ENCODE data around the gene ANKS1B.
A peak's percentile ranks its signal among the peaks of the same experiment; 100 is the strongest.

Gene ANKS1B

DNA sequence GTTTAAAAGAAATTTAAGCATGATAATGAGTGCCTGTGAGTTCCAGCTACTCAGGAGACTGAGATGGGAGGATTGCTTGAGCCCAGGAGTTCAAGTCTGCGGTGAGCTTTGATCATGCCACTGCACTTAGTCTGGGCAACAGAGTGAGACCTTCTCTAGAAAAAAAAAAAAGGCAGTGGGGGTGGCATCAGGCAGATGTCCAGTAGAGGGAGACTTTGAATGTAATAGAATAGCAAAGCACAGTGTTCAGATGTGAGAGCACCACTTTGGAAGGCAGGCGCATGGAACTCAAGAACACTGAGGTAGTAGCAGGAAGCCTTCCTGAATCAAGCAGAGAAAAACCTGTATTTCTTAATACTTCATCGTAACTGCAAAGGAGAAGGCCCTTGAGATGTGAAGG lies 731.7 kb downstream of the ANKS1B start:
- no peak for DNase-seq

DNA sequence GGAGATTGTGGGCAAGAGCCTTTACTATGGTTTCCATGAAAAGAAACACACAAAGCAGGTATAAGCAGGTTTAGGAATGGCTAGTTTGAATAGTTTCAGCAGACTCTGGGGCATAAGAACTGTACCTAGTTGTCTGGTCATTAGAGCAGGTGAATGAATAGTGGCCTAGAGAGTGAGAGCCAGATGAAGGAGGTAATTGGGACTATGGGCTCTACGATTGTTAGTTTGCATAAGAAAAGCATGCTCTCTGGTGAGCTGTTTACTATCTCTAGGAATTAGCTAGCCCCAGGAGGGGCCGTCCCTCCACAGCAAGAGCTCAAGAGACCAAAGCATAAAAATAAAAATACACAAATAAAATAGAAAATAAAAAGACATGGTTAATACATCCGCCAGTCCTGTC lies 734.6 kb downstream of the ANKS1B start:
- DNase-seq = no peak

DNA sequence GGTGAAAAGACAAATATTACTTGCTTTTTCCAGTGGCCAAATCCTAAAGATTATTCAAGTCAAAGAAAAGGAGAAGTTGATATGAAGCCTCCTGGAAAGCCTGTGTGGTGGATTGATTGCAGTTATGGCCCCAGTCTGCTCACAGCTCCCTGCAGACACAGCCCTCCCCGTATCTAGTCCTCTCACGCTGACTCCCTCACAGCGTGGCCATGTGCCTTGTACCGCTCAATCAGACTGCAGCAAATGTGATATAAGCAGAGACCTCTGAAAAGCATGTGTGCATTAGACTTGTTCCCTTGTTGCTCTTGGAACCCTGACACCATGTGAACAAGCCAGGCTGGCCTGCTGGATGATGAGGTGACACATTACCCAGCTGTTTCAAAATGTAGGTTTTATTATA lies 735.2 kb downstream of the ANKS1B start:
- DNase-seq = no peak

DNA sequence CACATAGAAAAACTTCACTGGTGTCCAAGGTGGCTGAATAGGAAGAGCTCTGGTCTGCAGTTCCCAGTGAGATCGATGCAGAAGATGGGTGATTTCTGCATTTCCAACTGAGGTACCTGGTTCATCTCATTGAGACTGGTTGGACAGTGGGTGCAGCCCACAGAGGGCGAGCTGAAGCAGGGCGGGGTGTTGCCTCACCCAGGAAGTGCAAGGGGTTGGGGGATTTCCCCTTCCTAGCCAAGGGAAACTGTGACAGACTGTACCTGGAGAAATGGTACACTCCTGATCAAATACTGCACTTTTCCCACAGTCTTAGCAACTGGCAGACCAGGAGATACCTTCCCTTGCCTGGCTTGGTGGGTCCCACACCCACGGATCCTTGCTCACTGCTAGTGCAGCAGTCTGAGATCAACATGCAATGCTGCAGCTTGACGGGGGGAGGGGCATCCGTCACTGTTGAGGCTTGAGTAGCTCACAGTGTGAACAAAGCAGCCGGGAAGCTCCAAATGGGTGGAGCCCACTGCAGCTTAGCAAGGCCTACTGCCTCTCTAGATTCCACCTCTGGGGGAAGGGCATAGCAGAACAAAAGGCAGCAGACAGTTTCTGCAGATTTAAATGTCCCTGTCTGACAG lies 746.7 kb downstream of the ANKS1B start:
- DNase-seq = peak; percentile 95

DNA sequence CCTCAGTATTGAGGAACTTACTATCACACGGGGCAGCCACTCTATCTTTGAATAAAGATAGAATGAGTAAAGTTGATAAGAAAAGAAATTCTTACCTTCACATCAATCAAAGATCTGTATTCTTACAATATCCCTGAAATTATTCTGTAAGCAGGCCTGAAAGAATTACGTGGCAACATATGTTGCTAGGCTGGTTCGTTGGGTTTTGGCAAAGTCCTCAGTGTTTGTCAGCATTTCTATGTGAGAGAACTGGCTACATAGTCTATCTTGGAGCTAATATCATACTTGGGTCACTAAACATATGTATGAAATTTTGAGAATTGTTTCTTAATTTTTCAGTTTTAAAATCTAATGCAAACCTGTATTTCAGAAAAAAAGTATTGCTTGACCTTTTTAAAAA lies 749.4 kb downstream of the ANKS1B start:
- DNase-seq = no peak

DNA sequence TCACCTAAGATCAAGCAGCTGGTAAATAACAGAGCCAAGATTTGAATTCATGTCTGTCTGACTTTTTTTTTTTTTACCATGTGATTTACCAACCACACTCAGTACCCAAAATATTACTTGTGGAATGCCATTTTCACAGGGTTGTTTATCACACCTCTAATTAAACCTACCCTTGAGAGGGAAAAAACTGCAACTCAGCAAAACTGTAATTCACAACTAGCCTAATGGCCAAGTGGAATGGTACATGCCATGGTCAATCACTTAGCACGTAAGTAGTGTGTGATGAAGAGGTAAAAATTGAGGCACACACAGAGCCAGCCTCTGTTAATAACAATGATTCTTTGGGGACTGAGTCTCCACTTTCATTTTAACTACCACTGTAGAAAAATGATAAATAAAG lies 750.0 kb downstream of the ANKS1B start:
- no peak for DNase-seq

DNA sequence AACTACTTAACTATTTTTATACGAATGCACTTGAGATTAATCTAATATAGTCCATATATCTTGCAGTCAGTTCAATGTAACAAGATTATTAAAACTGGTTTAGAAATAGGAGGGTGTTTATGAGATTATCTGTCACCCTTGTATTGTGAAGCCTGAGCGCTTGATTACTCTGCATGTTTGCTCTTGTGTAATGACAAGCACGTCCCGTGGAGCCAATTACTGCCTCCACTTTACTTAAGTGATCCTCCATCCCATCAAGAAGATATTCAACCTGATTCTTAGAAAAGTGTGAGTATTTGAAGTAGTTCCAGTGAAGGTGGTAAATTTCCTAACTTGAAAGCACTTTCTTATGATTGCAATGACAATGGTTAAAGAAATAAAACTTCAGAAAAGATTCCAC lies 752.4 kb downstream of the ANKS1B start:
- no peak for DNase-seq

DNA sequence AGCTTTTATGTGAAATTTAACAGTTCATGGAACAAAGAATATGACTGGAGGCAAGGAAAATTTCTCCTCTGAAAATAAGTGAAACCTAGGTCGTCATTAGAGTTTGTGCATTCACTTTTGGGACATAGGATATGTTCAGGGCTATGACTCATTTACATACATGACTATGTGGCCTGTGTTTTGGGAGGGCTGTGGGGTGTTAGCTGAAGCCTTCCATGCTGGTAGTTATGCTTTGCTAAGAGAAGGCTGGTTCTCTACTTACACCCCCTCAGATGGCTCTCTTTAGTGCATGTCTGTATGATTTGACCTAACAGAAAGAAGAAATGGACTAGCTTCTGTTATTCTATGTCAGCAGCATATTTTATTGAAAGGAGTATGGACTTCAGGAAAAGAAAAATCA lies 753.7 kb downstream of the ANKS1B start:
- no peak for DNase-seq

DNA sequence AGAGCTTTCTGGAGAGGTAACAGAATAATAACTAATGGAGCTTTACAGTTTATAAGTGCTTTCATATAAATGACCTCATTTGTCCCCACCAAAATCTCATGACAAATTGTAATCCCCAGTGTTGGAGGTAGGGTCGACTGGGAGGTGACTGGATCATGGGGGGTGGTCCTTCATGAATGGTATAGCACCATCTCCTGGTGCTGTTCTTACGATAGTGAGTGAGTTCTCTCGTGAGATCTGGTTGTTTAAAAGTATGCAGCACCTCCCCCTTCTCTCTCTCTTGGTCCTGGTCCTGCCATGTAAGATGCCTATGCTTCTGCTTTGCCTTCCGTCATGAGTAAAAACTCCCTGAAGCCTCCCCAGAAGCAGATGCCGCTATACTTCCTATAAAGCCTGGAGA lies 760.5 kb downstream of the ANKS1B start:
- DNase-seq = no peak

DNA sequence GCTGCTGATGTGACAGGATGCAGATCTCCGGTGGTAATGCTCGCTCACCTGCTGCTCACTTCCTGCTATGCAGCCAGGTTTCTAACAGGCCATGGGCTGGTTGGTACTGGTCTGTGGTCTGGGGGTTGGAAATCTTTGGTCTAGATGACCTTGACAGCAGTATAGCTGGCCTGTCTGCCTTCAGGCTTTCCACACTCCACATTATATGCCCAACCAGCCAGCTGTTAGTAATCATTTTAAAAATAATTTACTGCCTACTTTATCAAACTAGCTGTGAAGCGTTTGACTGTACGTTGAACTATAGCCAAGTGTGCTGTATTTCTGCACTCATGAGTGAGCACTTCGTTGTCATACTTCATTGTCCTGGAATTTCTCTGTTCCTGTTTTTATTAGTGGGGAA lies 761.2 kb downstream of the ANKS1B start:
- no peak for DNase-seq

DNA sequence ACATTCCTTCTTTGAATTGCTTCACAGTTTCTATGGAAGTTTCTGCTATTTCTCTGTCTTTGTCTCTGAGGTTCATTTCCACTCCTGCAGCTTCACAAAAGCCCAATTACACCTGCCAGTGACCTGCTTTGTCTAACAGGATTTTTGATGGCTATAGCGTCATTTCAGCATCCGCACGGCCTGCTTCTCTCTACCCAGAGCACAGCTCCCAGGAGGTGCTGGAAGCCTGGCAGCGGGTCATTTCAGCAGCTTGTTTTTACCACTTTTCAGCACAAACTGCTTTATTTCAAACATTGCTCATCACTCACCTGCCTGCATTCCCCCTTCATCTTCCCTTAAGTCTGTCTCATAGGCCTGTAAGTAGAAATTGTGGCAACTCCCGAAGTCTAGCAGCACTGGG lies 771.7 kb downstream of the ANKS1B start:
- no peak for DNase-seq

DNA sequence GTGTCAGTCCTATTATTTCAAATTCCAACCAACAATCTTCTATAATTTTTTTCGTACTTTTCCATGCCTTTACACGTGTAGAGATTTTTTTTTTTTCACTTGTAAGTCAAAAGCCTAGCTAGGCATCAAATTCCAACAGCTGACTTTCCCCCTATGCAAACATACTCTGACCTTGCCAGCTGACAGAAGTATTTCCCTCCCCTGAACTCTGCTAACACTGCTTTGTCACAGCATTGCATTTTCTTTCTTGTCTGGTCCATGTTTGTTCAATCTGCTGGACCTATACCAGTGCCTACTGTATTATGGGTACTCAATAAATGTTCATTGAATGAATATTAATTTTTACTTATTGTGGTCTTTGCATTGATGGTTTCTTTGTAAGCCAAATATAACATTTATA lies 772.5 kb downstream of the ANKS1B start:
- no peak for DNase-seq

DNA sequence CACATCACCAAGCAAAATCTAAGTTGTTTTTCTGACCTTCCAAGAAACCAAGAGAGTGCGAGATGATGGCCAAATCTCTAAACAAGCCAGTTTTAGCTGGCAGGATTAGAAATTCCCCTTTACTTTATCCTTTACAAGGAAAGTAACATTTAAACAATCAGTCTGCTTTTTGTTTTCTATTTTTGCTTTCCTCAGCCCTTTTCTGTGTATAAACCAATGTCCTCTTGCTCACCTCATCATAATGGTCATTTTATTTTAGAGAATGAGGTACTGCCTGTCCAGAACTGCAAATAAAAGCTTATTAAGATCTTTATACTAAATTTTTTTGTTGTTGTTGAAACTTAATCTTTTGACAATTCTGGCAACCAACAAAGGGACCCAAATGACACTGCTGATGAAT lies 779.6 kb downstream of the ANKS1B start:
- no peak for DNase-seq

DNA sequence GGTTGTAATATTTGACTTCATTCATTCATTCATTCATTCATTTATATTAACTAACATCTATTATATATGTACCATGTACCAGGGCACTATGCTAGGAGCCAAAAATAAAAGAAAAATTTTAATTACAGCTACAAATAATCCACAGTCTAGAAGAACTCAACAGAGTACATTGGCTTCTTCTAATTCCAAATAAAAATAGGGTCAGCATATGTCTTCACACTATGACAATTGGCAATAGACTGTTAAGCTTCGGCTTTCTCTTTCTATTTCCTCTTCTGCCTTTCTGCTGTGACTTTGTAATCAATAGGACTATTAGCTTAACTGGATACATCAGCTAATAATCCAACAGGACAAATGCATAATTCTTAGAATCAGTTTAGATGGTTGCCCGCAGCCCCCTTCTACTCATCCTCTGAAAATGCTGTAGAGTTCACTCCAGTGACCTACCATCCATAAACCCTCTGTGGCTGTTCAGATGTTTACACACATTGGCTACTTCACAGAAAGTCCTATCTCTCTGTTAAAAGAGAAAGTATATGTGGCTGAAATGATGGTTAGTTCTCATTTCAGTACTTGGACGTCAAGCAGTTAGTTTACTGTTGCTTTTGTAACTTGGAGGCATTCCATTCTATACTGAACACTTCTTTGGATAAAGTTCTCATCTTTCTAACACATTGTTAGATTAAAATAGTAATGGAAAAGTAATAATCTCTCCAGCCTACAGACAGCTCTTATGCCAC lies 782.7 kb downstream of the ANKS1B start:
- DNase-seq = no peak

DNA sequence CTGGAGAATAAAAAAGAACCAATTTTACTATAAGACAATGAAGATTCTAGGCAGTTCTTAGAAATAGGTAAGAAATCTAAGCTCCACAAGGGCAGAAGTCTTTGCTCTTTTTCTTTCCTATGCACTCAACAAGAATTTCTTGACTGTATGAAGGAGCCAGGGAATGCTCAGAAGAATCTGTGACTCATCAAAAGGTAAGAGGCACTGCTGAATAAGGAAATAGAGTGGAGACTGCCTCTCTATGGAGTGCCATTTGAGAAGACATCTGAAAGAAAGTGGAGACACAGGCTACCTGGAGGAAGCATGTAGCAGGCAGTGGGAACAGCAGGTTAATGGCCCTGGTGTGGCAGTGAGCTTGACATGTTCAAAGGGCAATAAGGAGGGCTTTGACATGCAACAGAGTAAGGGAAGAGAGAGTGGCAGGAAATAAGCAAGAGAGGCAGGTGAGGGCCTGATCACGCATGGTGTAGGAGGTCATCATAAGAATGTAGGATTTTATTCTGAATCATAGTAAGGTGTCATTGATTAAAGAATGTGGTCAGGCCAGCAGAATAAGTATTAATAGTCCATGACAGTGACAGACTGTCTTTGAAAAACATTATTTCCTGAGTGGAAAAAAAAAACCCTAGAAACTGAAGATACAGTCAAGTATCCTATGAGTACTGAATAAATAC lies 783.9 kb downstream of the ANKS1B start:
- no peak for DNase-seq

DNA sequence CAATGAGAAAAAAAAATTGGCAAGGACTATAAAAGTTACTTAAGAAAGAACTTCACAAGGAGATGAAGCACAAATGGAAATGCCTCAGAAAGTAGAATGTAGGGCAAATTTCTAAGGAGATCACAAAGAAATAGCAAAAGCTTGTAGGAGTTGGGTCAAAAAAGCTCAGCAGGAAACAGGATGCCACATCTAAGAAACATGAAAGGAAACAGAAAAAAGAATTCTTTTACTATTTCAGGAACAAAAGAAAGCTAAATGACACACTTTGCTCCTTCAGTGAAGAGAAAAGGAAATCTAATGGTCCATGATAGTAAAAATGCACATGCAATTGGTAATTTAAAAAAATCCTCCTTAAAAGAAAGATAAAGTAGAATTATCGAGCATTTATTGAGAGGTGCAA lies 789.3 kb downstream of the ANKS1B start:
- DNase-seq = no peak

DNA sequence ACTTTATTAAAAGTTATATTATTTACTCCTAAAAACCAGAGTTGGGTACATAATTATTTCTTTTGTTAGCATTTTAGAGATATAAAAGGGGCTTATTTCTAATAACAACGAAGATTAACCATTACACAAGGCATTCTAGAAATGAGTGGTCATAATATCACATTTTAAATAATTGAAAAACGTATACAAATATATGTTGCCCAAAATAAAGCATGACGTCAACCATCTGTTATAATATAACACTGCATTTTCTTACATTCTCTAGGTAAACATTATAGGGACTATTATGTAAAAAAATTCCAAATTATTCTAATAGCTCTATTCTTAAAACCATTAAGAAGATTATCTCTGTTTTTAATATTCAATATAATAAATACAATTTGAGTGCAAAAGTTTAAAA lies 792.2 kb downstream of the ANKS1B start:
- DNase-seq = no peak

DNA sequence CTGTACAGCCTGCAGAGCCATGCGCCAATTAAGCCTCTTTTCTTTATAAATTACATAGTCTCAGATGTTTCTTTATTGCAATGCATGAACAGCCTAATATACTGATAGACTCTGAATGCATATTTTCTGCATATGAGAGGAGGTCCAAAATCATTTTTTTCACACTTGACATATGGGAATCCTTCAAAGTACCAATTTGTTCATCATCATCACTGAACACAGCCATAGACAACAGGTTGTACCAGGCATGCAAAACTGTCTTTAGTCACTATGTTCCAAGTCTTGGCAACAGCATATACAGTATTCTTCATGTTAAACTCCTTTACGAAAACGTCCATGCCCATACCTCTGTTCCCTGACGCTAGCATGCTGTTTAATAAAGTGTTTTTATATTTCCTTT lies 807.9 kb downstream of the ANKS1B start:
- DNase-seq = no peak

DNA sequence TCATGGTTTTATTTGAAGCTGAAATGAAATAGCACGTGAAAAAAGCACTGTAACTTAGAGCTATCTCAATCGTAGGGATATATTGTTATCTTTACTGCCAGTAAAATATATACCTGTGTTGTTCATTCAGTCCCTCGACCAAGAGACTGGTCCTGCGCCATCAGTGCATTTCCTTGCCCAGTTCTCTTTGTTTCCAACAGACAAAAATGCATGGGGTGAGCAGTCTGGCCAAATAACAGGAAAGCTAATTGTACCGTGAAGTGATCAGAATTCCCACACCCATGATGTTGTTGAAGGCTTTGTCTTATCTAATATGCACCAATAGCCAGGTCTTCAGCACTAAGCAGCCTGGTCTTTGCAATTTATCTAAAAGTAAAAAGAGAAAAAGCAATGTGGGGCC lies 814.3 kb downstream of the ANKS1B start:
- DNase-seq = no peak

DNA sequence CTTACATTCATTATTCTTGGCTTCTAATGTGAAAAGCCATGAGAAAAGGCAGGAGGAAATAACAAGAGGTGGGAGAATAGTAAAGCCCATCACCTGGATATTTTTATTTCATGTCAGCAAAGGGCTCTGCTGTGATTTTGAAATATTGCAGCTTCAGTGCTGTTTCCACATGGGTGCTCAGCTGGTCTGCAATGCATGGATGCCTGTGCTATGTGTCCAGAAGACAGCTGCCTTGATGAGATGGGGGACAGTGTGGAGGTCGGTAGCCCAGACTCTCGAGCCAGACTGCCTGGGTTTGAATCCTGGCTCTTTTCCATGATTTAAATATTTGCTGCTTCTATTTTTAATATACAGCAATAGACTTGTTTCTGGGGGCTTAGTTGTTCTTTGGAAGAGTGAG lies 814.7 kb downstream of the ANKS1B start:
- DNase-seq = no peak

DNA sequence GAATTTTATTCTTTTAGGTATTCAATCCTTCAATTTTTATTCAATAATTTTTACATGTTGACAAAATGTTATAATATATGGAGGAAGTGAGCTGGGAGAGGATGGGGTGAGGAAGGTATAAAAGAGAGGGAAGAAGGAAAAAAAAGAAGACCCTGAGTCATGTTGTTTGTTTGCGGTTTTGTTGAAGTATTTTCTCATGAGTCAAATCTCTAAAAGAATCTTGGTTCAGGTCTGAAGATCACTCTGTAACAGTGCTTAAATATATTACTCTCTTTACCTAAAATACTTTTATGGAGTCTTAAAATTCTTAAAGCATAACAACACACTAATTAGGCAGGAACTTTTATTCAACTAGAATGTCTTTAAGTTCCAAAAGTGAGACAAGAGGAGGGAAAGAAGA lies 826.8 kb downstream of the ANKS1B start:
- no peak for DNase-seq

DNA sequence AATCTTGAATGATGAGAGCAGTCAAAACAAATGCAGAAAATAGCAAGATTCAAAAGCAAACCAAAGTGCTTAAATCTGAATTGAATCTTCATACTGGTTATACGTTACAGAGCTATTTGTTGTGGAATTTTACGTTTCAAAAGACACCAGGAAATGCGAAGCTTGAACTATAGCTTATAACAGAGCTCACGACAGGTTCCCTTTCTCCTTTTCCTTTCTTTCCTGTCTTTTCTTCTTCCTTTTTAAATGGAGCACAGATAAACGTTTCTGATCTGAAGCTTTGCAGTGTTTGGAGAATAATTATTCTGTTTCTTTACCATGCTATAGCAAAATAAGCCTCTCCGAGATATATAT lies 829.8 kb downstream of the ANKS1B start:
- no peak for DNase-seq

DNA sequence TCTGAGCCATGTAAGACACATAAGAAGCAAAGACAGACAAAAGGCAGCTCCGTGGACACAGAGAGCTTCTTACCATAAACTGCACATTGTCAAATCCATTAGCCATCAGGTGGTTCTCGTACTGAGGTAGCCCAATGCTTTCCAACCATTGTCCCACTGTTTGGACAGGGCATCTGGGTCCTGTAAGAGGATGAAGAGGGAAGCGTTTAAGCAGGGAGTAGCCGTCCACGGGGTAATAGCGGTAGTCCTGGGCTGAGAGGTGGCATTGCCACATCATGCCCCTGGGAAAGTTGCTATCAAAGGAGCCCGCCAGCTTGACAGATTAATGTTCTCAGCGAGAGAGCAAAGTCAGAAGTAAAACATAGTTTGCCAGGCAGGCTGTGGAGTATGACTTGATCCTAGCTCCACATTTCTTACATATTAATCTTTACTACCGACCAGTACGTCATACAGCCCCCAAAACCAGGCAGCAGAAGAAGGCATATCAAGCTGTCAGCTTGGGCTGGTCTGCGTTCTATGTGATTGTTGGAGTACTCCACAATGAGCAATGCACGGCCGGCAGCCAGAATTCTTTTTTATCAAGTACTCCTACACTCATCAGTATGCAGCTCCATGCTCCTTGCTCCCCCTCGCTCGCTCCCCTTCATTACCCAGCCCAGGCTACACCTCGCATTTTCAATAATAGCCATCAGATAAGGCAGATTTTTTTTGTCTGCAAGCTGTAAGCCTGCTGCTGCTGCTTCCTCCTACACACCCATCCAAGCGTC lies 830.3 kb downstream of the ANKS1B start:
- peak; percentile 58 for DNase-seq

DNA sequence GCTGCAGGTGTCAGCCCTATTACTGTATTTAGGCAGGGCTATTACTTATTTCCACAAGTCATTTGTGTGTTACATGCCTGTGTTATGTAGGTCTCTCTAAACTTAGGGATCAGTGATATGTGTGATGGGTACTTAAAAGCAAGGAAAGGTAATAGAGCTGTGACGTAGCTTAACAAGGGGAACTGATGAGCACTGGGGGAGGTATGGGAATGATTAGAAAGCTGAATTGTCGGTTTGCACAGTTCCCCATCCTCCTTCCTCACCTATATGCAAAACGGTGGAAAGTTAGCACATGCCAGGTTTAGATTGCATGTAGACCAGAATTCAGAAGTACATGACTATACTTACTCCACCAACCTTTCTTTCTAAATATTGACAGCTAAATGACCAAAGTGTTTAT lies 831.4 kb downstream of the ANKS1B start:
- no peak for DNase-seq

All from islet precursor cell (in vitro differentiated cells).